Right forelimb (tissue), 1 donor: Measurements from ENCODE around the gene SLC10A4.
"Not testable (repeated sequence)": the region's sequence is repeated elsewhere in the genome, so short reads cannot be mapped to it uniquely, and the experiment has no call there.

Source experiments
- DNase-seq: peaks from one replicate; pipeline ENCODE4 v3.0.0-alpha.2; 2018

SLC10A4 gene

GRCh38 chr4:48483006-48483776 is at the start of gene SLC10A4:
Gene SLC10A4 (plus strand): TSS chr4:48483343. CDS start chr4:48483562, 219 bp downstream.
- no peak for DNase-seq

- DNase-seq = no peak
These were observed 46.8 kb upstream of the SLC10A4 start for GRCh38 chr4:48436318-48436717.

GRCh38 chr4:48439988-48440387 is 43.2 kb upstream of the SLC10A4 start:
- no peak for DNase-seq

- DNase-seq = not testable (repeated sequence)
These were observed 42.2 kb upstream of the SLC10A4 start for GRCh38 chr4:48440914-48441313.

- DNase-seq = no peak
These were observed 37.4 kb upstream of the SLC10A4 start for GRCh38 chr4:48445704-48446103.

GRCh38 chr4:48446642-48447041 is 36.5 kb upstream of the SLC10A4 start:
- DNase-seq = no peak

- DNase-seq = no peak
These were observed 34.0 kb upstream of the SLC10A4 start for GRCh38 chr4:48449151-48449550.

GRCh38 chr4:48450740-48451139 is 32.4 kb upstream of the SLC10A4 start:
- no peak for DNase-seq

GRCh38 chr4:48451656-48452055 is 31.5 kb upstream of the SLC10A4 start:
- not testable (repeated sequence) for DNase-seq

GRCh38 chr4:48454591-48454990 is 28.6 kb upstream of the SLC10A4 start:
- DNase-seq = no peak

GRCh38 chr4:48461000-48461399 is 22.1 kb upstream of the SLC10A4 start:
- no peak for DNase-seq

GRCh38 chr4:48462363-48462762 is 20.8 kb upstream of the SLC10A4 start:
- DNase-seq = no peak

GRCh38 chr4:48467442-48467841 is 15.7 kb upstream of the SLC10A4 start:
- DNase-seq = no peak

- no peak for DNase-seq
These were observed 15.3 kb upstream of the SLC10A4 start for GRCh38 chr4:48467891-48468290.

GRCh38 chr4:48470137-48470536 is 13.0 kb upstream of the SLC10A4 start:
- DNase-seq = no peak

GRCh38 chr4:48470570-48470969 is 12.6 kb upstream of the SLC10A4 start:
- DNase-seq = no peak

- no peak for DNase-seq
These were observed 10.3 kb upstream of the SLC10A4 start for GRCh38 chr4:48472794-48473193.

GRCh38 chr4:48475770-48476169 is 7.4 kb upstream of the SLC10A4 start:
- DNase-seq = no peak

- no peak for DNase-seq
These were observed 4.9 kb upstream of the SLC10A4 start for GRCh38 chr4:48478273-48478672.

- DNase-seq = no peak
These were observed 1.6 kb upstream of the SLC10A4 start for GRCh38 chr4:48481581-48481980.

GRCh38 chr4:48483777-48484493 is 792 bp downstream of the SLC10A4 start:
- no peak for DNase-seq

GRCh38 chr4:48484494-48485168 is 1.5 kb downstream of the SLC10A4 start:
- DNase-seq = no peak

GRCh38 chr4:48489683-48490011 is 6.5 kb downstream of the SLC10A4 start:
- no peak for DNase-seq
